Measurements from ENCODE around the gene LPAR6.

- TF ChIP-seq SMC3 (IDR thresholded peaks at IDR 0.05; ENCODE audit: low read depth, low read length), result no peak
- TF ChIP-seq CTCF (conservative IDR thresholded peaks at IDR 0.05; ENCODE audit: low read depth, low read length), result no peak
- no peak for TF ChIP-seq RFX5 (IDR thresholded peaks at IDR 0.05; ENCODE audit: low read depth, low read length)
- TF ChIP-seq MAZ (IDR thresholded peaks at IDR 0.05; ENCODE audit: borderline replicate concordance, low read depth, low read length), result no peak
- TF ChIP-seq POLR2A (IDR thresholded peaks at IDR 0.05; ENCODE audit: low read depth, low read length), result no peak
- no peak for TF ChIP-seq RCOR1 (IDR thresholded peaks at IDR 0.05; ENCODE audit: insufficient replicate concordance, low read length)
- TF ChIP-seq USF2 (IDR thresholded peaks at IDR 0.05; ENCODE audit: low read depth, low read length), result no peak
These were observed 16.1 kb upstream of the LPAR6 start for GRCh38 chr13:48429036-48429435.

Data from IMR-90 (cell line).